Naive thymus-derived CD8-positive, alpha-beta T cell (primary cell): ENCODE measurements around the gene MZF1. TPM values are rescaled to one million over a fixed set of nuclear protein-coding genes. Genes with fewer than 3 reads are reported as not detected.
A peak's percentile ranks its signal among the peaks of the same experiment; 100 is the strongest.

Source experiments
- ATAC-seq, 2 donors: fragments of 150-1000 bp; cut with Tn5 transposase in 1 of 2; sonication (Bioruptor Pico), chemical (Tn5 transposase) in 1 of 2; 1 replicate in 1 of 2; 2 replicates in 1 of 2; pipeline ENCODE4 v1.10.0; 2021; ENCODE audit warnings: mild to moderate bottlenecking in 2 of 2, moderate library complexity in 2 of 2
- POLR2A ChIA-PET: fragments of 350-600 bp; sonication (Branson Sonifier 250); formaldehyde crosslinking; loops from one replicate; lab custom pipeline; 2021; ENCODE audit warnings: antibody characterized with exemption; lab: Charles Lee
- DNase-seq, 10 donors: peaks; one replicate each; pipeline versions ENCODE4 v3.0.0 to v3.0.0-alpha.2; 2020 to 2022
- H3K27ac Mint-ChIP-seq, 10 donors: one replicate each; pipeline ENCODE4 v1.8.0; 2020 to 2022; ENCODE audit warnings: mild to moderate bottlenecking in 10 of 10, mixed read lengths in 10 of 10, moderate library complexity in 4 of 10, inconsistent platforms in 1 of 10
- H3K27me3 Mint-ChIP-seq, 5 donors: one replicate each; pipeline ENCODE4 v1.8.0; 2021 to 2022; ENCODE audit warnings: mixed read lengths in 5 of 5
- H3K36me3 Mint-ChIP-seq, 3 donors: one replicate each; pipeline ENCODE4 v1.8.0; 2020 to 2022; ENCODE audit warnings: mixed read lengths in 3 of 3, mild to moderate bottlenecking in 2 of 3, inconsistent platforms in 1 of 3
- H3K4me1 Mint-ChIP-seq, 4 donors: one replicate each; pipeline ENCODE4 v1.8.0; 2021 to 2022; ENCODE audit warnings: mixed read lengths in 4 of 4
- H3K4me3 Mint-ChIP-seq, 10 donors: one replicate each; pipeline ENCODE4 v1.8.0; 2020 to 2022; ENCODE audit warnings: mild to moderate bottlenecking in 10 of 10, mixed read lengths in 10 of 10, moderate library complexity in 6 of 10, inconsistent platforms in 1 of 10
- H3K9me3 Mint-ChIP-seq, 9 donors: one replicate each; pipeline ENCODE4 v1.8.0; 2020 to 2022; ENCODE audit warnings: mixed read lengths in 9 of 9, mild to moderate bottlenecking in 3 of 9, inconsistent platforms in 1 of 9, moderate library complexity in 1 of 9
- microRNA-seq: library from miRNA; unstranded; fragments of <30 nt; microRNA quantifications from one replicate; pipeline ENCODE4 v1.2.0, GENCODE V29; 2022; ENCODE audit warnings: borderline microRNAs expressed
- polyA plus RNA-seq, 3 donors: library from polyadenylated mRNA; unstranded; fragments of 300-500 nt; fragmentation: Illumina TruSeq; gene quantifications; one replicate each; pipeline ENCODE4 v1.2.3, GENCODE V29; 2021
- total RNA-seq, 8 experiments: library from RNA in 2 of 8; stranded (reverse) in 2 of 8; gene quantifications; one replicate each; pipeline ENCODE4 v1.2.3 and lab custom pipeline; 2021 to 2026

MZF1 gene
- total and polyA plus RNA-seq, 5 experiments from 2014 or later: 9.1 to 53.2 (median 12.7) TPM

GRCh38 chr19:58513694-58514563 lies 59.2 kb downstream of the MZF1 start:
- H3K4me1 Mint-ChIP-seq: peaks cover 19 to 43% (median 34%) of the 10 kb centered on the region in 4 donors
- H3K27ac Mint-ChIP-seq: peak overlapping the region; percentile 48 to 97 (median 90)
- peaks cover 0 to 10% (median 0%) of the 10 kb centered on the region in 3 donors for H3K36me3 Mint-ChIP-seq
- H3K4me3 Mint-ChIP-seq: peak overlapping the region; percentile 74 to 91 (median 81)
- DNase-seq: peak; percentile 87 to 98 (median 94)
- peak; percentile 93 to 94 for ATAC-seq
- H3K27me3 Mint-ChIP-seq: no peaks in the 10 kb centered on the region
- H3K9me3 Mint-ChIP-seq: no peaks in the 10 kb centered on the region
- POLR2A ChIA-PET: interaction anchor here (0.6 to 4.6 kb wide), 11 partner anchors 14 to 455 kb away, joined by 3 to 23 read pairs (median 7); partner anchors contain the start of genes CHMP2A, TRIM28 and ZNF135

GRCh38 chr19:58513213-58513693 lies 59.9 kb downstream of the MZF1 start:
- Mint-ChIP-seq H3K36me3 (peaks cover 0 to 10% (median 0%) of the 10 kb centered on the region in 3 donors), H3K4me3 (peak overlapping the region in 5 of 10 donors; percentile 26 to 91 (median 78)), H3K27me3 (no peaks in the 10 kb centered on the region), H3K4me1 (peaks cover 13 to 37% (median 27%) of the 10 kb centered on the region in 4 donors), H3K9me3 (peaks cover 0 to 1% (median 0%) of the 10 kb centered on the region in 9 donors), H3K27ac (peak overlapping the region in 8 of 10 donors; percentile 22 to 84 (median 62))
- no peak for DNase-seq
- ATAC-seq: no peak
- POLR2A ChIA-PET: interaction anchor here (0.6 to 4.6 kb wide), 11 partner anchors 13 to 454 kb away, joined by 3 to 23 read pairs (median 7); partner anchors contain the start of genes CHMP2A, TRIM28 and ZNF135

Small RNA genes lying within 50 kb of the gene (microRNA-seq; reads per million reads assigned to microRNA genes)
- not detected for gene MIR6807

Other genes with a start within 250 kb of the MZF1 start
- gene ZSCAN22, start 246.3 kb downstream of the MZF1 start, total RNA-seq: 1 to 10 TPM; 4.6 TPM
- gene ZSCAN22, start 246.3 kb downstream of the MZF1 start, polyA plus RNA-seq: 1 to 10 TPM in 2 of 3 donors, under 1 TPM in 1; 0.69 to 3.3 (median 1.4) TPM
- 10 to 100 TPM; 26.3 to 38.3 TPM for gene A1BG, start 219.8 kb downstream of the MZF1 start, total RNA-seq
- gene A1BG, start 219.8 kb downstream of the MZF1 start, polyA plus RNA-seq: 100 to 1,000 TPM in 2 of 3 donors, 10 to 100 TPM in 1; 96.6 to 126 (median 121) TPM
- 1 to 10 TPM; 4.7 to 6.6 TPM for gene ZNF497, start 210.6 kb downstream of the MZF1 start, total RNA-seq
- 1 to 10 TPM; 1.8 to 2.2 (median 1.9) TPM for gene ZNF497, start 210.6 kb downstream of the MZF1 start, polyA plus RNA-seq
- 1 to 10 TPM; 5.6 to 5.8 TPM for gene ZNF837, start 192.3 kb downstream of the MZF1 start, total RNA-seq
- gene ZNF837, start 192.3 kb downstream of the MZF1 start, polyA plus RNA-seq: 10 to 100 TPM in 1 of 3 donors, 1 to 10 TPM in 2; 4.2 to 14.3 (median 9.9) TPM
- 1,000 to 10,000 TPM; 1,656 to 1,664 TPM for gene RPS5, start 186.1 kb downstream of the MZF1 start, total RNA-seq
- gene RPS5, start 186.1 kb downstream of the MZF1 start, polyA plus RNA-seq: 1,000 to 10,000 TPM; 1,899 to 2,106 (median 2,080) TPM
- 1 to 10 TPM in 1 of 2 experiments, under 1 TPM in 1; 0.39 to 1.2 TPM for gene RNF225, start 177.7 kb downstream of the MZF1 start, total RNA-seq
- gene RNF225, start 177.7 kb downstream of the MZF1 start, polyA plus RNA-seq: not detected
- gene ZNF584, start 164.7 kb downstream of the MZF1 start, total RNA-seq: 10 to 100 TPM; 10.6 to 10.7 TPM
- 1 to 10 TPM; 6.3 to 6.5 (median 6.4) TPM for gene ZNF584, start 164.7 kb downstream of the MZF1 start, polyA plus RNA-seq
- gene ZNF132, start 133.2 kb downstream of the MZF1 start, total RNA-seq: 10 to 100 TPM in 1 of 2 experiments, 1 to 10 TPM in 1; 10.0 to 10.6 TPM
- 1 to 10 TPM; 1.0 to 3.1 (median 2.0) TPM for gene ZNF132, start 133.2 kb downstream of the MZF1 start, polyA plus RNA-seq
- 10 to 100 TPM; 11.4 to 12.9 TPM for gene ZNF324B, start 121.7 kb downstream of the MZF1 start, total RNA-seq
- gene ZNF324B, start 121.7 kb downstream of the MZF1 start, polyA plus RNA-seq: 1 to 10 TPM; 1.4 to 2.6 (median 1.8) TPM
- gene ZNF324, start 106.3 kb downstream of the MZF1 start, total RNA-seq: 10 to 100 TPM; 24.8 to 28.0 TPM
- 10 to 100 TPM in 2 of 3 donors, 1 to 10 TPM in 1; 8.3 to 16.2 (median 12.8) TPM for gene ZNF324, start 106.3 kb downstream of the MZF1 start, polyA plus RNA-seq
- 10 to 100 TPM; 18.7 to 20.4 TPM for gene ZNF446, start 97.0 kb downstream of the MZF1 start, total RNA-seq
- gene ZNF446, start 97.0 kb downstream of the MZF1 start, polyA plus RNA-seq: 1 to 10 TPM; 1.6 to 2.7 (median 2.4) TPM
- 10 to 100 TPM; 16.6 to 19.9 TPM for gene SLC27A5, start 61.3 kb downstream of the MZF1 start, total RNA-seq
- 10 to 100 TPM; 24.5 to 39.2 (median 31.1) TPM for gene SLC27A5, start 61.3 kb downstream of the MZF1 start, polyA plus RNA-seq
- gene ZBTB45, start 53.5 kb downstream of the MZF1 start, total RNA-seq: 10 to 100 TPM; 21.3 to 23.0 TPM
- gene ZBTB45, start 53.5 kb downstream of the MZF1 start, polyA plus RNA-seq: 1 to 10 TPM; 2.8 to 5.3 (median 3.5) TPM
- gene TRIM28, start 29.3 kb downstream of the MZF1 start, total RNA-seq: 100 to 1,000 TPM; 429 to 434 TPM
- gene TRIM28, start 29.3 kb downstream of the MZF1 start, polyA plus RNA-seq: 100 to 1,000 TPM in 1 of 3 donors, 10 to 100 TPM in 2; 55.7 to 114 (median 62.7) TPM
- gene CHMP2A, start 18.2 kb downstream of the MZF1 start, total RNA-seq: 10 to 100 TPM; 59.2 to 60.0 TPM
- 100 to 1,000 TPM; 135 to 154 (median 144) TPM for gene CHMP2A, start 18.2 kb downstream of the MZF1 start, polyA plus RNA-seq
- 10 to 100 TPM; 48.5 to 51.2 TPM for gene UBE2M, start 14.7 kb downstream of the MZF1 start, total RNA-seq
- 10 to 100 TPM; 10.4 to 20.5 (median 18.0) TPM for gene UBE2M, start 14.7 kb downstream of the MZF1 start, polyA plus RNA-seq